Astrocyte of the spinal cord (primary cell): ENCODE results near the gene MAP3K4.
A peak's percentile ranks its signal among the peaks of the same experiment; 100 is the strongest.

Experiments
- DNase-seq: peaks from one replicate; pipeline ENCODE4 v3.0.0; 2011; ENCODE audit warnings: low read depth, low spot score
- H3K4me3 ChIP-seq: 2 replicates; pipeline ENCODE4 v1.5.1; 2011; ENCODE audit warnings: low read depth, mild to moderate bottlenecking, low read length, moderate library complexity
- in situ Hi-C: cut with HindIII; loops from 2 replicates; pipeline ENCODE4 v1.10.0; 2017; ENCODE audit warnings: low sequenced_read_pairs
- TF ChIP-seq, protein P1 (sequence below): IDR thresholded peaks from 2 replicates; pipeline ENCODE4 v1.5.1; 2012; ENCODE audit warnings: low read depth, mild to moderate bottlenecking, low read length, inconsistent platforms

Gene MAP3K4

DNA sequence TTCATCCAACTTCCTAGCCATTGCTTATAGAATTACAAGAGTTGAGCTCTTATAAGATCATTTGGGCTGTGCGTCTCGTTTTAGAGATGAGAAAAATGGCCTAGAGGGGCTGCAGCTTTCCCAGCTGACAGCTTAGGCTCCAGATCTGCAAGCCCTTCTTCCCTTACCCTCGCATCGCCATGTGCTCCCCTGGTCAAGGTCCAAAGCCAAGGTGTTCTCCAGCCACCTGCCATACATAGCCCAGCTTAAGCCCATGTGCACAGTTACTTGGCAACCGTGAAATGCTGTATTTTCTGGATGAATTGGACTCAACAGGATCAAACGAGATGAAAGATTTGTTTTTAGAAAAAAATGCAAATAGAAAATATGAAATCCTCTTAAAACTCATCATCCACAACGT lies 7.9 kb downstream of the MAP3K4 start:
- DNase-seq = no peak
- TF ChIP-seq, protein P1, sequence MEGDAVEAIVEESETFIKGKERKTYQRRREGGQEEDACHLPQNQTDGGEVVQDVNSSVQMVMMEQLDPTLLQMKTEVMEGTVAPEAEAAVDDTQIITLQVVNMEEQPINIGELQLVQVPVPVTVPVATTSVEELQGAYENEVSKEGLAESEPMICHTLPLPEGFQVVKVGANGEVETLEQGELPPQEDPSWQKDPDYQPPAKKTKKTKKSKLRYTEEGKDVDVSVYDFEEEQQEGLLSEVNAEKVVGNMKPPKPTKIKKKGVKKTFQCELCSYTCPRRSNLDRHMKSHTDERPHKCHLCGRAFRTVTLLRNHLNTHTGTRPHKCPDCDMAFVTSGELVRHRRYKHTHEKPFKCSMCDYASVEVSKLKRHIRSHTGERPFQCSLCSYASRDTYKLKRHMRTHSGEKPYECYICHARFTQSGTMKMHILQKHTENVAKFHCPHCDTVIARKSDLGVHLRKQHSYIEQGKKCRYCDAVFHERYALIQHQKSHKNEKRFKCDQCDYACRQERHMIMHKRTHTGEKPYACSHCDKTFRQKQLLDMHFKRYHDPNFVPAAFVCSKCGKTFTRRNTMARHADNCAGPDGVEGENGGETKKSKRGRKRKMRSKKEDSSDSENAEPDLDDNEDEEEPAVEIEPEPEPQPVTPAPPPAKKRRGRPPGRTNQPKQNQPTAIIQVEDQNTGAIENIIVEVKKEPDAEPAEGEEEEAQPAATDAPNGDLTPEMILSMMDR = no peak
- H3K4me3 ChIP-seq = no peak overlapping the region
- in situ Hi-C loops = no loop called here

DNA sequence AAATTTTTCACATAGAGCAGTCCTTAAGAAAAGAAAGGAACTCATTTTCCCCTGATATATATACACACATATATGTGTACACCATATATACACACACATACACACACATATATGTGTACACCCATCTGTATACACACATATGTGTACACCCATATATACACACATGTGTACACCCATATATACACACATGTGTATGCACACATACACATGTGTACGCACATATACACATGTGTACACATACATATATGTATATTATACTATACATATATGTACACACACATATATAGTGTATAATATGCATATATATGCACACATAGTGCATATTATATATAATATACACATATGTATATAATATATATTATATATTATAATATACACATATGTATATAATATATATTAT lies 9.1 kb downstream of the MAP3K4 start:
- in situ Hi-C loops = no loop called here
- TF ChIP-seq, protein P1 = no peak
- DNase-seq = no peak
- H3K4me3 ChIP-seq = no peak overlapping the region

DNA sequence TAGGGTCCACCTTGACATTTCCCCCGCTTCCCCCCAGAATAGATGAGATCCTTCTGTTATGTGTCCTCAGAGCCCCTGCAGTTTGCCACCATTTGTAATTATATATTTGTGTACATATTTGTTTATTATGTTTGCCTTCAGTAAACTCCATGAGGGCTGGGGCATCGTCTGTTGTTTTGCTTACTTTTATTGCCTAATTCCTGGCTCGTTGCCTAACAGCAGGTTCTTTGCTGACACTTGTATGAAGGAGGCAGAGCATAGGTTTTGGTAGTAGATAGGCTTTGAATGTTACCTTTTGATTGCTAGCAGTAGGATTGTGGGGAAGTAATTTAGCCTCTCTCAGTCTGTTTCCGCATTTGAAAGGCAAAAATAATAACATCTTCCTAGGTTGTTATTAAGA lies 9.9 kb downstream of the MAP3K4 start:
- DNase-seq = no peak
- H3K4me3 ChIP-seq = no peak overlapping the region
- TF ChIP-seq, protein P1 = no peak
- in situ Hi-C loops = no loop called here

DNA sequence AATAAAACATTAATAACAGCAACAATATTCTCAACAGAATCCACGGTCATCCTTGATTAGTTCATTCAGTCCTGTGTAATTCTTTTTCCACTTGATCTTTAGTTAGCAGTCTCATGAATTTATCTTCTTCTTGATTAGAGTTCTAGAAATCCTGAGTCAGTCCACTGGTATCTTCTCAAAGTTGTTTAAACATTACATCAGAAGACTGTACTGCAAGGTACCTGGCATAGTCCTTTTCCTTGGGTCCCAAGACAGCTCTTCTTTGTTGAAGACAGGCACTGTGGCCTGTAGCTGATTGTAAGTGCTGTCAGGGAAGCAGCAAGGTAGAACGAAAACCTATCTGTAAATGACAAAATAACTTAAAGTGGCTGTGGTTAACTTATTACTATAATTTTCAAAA lies 11.8 kb downstream of the MAP3K4 start:
- no peak for DNase-seq
- no peak overlapping the region for H3K4me3 ChIP-seq
- TF ChIP-seq, protein P1 = no peak
- in situ Hi-C loops = no loop called here

DNA sequence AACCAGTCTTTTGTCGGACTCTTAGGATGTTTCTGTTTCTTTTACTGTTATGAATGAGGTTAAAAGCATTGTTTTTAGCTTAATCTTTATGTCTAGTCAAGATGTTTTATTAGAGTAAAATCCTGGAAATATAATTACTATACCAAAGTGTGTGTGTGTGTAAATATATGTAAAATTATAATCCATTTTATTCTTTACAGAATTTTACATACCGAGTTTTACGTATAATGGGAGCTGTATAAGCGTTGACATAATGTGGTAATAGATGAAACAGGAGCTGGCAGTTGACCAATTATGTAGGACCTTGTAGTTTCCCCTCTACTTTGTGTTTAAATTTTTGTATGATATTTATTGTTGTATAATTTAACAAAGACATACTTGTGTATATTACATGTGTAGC lies 16.7 kb downstream of the MAP3K4 start:
- DNase-seq = no peak
- no peak overlapping the region for H3K4me3 ChIP-seq
- in situ Hi-C loops = no loop called here
- TF ChIP-seq, protein P1 = no peak

DNA sequence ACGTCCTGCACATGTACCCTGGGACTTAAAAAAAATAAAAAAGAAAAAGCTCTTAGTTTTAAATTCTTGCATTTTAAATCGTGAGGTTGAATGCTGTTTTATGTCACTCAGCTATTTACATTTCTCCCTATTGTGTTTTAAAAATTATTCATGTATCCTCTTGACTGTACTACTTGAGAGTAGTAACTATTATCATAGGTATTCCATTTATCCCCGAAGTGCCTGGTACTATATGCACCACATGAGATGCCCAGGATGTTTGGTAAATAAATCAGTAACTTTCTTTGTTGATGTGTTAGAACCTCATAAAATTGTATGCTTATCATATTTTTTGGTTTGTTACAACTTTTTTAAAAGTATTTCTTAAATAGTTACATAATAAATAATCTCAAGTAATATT lies 18.4 kb downstream of the MAP3K4 start:
- DNase-seq = no peak
- H3K4me3 ChIP-seq = no peak overlapping the region
- TF ChIP-seq, protein P1 = no peak
- in situ Hi-C loops = no loop called here

DNA sequence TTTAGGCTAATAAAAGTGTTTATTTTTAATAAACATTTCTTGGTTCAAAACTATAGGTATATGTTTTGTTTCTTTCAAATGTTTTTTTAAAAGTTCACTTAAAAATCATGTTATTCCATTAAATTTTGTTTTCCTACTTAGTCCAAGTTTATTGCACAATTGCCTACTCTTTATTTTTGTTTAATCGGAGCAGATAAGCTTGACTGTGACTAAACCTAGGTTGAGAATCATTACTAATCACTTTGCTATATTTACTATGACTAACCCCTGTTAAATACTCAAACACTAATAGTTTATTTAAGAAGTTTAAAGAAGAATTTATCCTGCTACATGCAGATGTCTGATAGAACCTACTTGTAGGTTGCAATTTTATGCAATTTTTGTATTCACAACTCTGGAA lies 18.8 kb downstream of the MAP3K4 start:
- peak; percentile 45 for DNase-seq
- in situ Hi-C loops = no loop called here
- H3K4me3 ChIP-seq = no peak overlapping the region
- TF ChIP-seq, protein P1 = no peak
